Aortic smooth muscle cell (primary cell): ENCODE measurements around the gene DNAJB12. TPM values are rescaled to one million over a fixed set of nuclear protein-coding genes. Genes with fewer than 3 reads are reported as not detected.

ENCODE experiments used
- total RNA-seq: library from RNA; depleted of rRNA; stranded (reverse); fragments of >200 nt; gene quantifications from 2 replicates; pipeline ENCODE4 v1.2.3, GENCODE V29; 2014

Gene DNAJB12
- total RNA-seq: 19.7 and 24.8 TPM in 2 replicates

GRCh38 chr10:72354356-72355213 is at the start of gene DNAJB12:
TSS of gene DNAJB12 (minus strand) at chr10:72354919. CDS start at chr10:72354897, 22 bp downstream.

Other genes with a start within 250 kb of the DNAJB12 start
- gene ANAPC16, start 138.9 kb downstream of the DNAJB12 start, total RNA-seq: 36.6 and 45.0 TPM in 2 replicates
- gene ASCC1, start 138.6 kb downstream of the DNAJB12 start, total RNA-seq: 25.0 and 32.6 TPM in 2 replicates
- gene DDIT4, start 81.0 kb downstream of the DNAJB12 start, total RNA-seq: 58.4 and 110 TPM in 2 replicates